DND-41 (cell line): Measurements from ENCODE around the gene BICC1.

Experiments used
- ATAC-seq: fragments of 200-7000 bp; cut with Tn5 transposase; 3 replicates; pipeline ENCODE4 v1.9.1; 2021; ENCODE audit warnings: low read depth; ENCODE audit not compliant: insufficient read depth
- DNase-seq: peaks from one replicate; pipeline ENCODE4 v3.0.0-alpha.2; 2020
- H2AFZ ChIP-seq: 2 replicates; pipeline ENCODE4 v1.6.0; 2012; ENCODE audit warnings: low read depth, low read length
- H3K27ac ChIP-seq: 2 replicates; pipeline ENCODE4 v1.5.1; 2012; ENCODE audit warnings: low read length, inconsistent platforms
- H3K27me3 ChIP-seq: fragments of 200-600 bp; sonication (generic); 2 replicates; pipeline ENCODE4 v1.6.0; 2012; ENCODE audit warnings: low read length, mild to moderate bottlenecking, inconsistent platforms; ENCODE audit not compliant: insufficient read depth, poor library complexity
- H3K36me3 ChIP-seq: 2 replicates; pipeline ENCODE4 v1.5.1; 2012; ENCODE audit warnings: low read length, inconsistent platforms; ENCODE audit not compliant: insufficient read depth
- H3K4me1 ChIP-seq: 2 replicates; pipeline ENCODE4 v1.5.1; 2012; ENCODE audit warnings: mild to moderate bottlenecking, low read length; ENCODE audit not compliant: insufficient read depth
- H3K4me2 ChIP-seq: 2 replicates; pipeline ENCODE4 v1.6.0; 2012; ENCODE audit warnings: mild to moderate bottlenecking, moderate library complexity, low read length, inconsistent platforms; ENCODE audit not compliant: insufficient read depth
- H3K4me3 ChIP-seq, 2 experiments: fragments of 200-600 bp in 1 of 2; shearing (Covaris generic) in 1 of 2; 2 replicates each; pipeline ENCODE4 v1.5.1; 2012 to 2016; ENCODE audit warnings: inconsistent platforms in 2 of 2, low read length in 2 of 2, mild to moderate bottlenecking in 2 of 2, low read depth in 1 of 2, moderate library complexity in 1 of 2
- H3K79me2 ChIP-seq: 2 replicates; pipeline ENCODE4 v1.6.0; 2012; ENCODE audit warnings: low read length, inconsistent platforms; ENCODE audit not compliant: insufficient read depth
- H3K9ac ChIP-seq: 2 replicates; pipeline ENCODE4 v1.6.0; 2012; ENCODE audit warnings: low read depth, mild to moderate bottlenecking, inconsistent platforms, low read length, moderate library complexity
- H3K9me3 ChIP-seq: 2 replicates; pipeline ENCODE4 v1.5.1; 2012; ENCODE audit warnings: low read length, moderate library complexity, mild to moderate bottlenecking, inconsistent platforms; ENCODE audit not compliant: insufficient read depth, severe bottlenecking
- H4K20me1 ChIP-seq: 2 replicates; pipeline ENCODE4 v1.6.0; 2012; ENCODE audit warnings: low read length; ENCODE audit not compliant: insufficient read depth
- CTCF ChIP-seq: IDR thresholded peaks from 2 replicates; pipeline ENCODE4 v1.5.1; 2012; ENCODE audit warnings: borderline replicate concordance, low read length, moderate library complexity, mild to moderate bottlenecking; ENCODE audit not compliant: poor library complexity, severe bottlenecking; ENCODE audit errors: extremely low read depth
- EZH2 ChIP-seq: IDR thresholded peaks from 3 replicates; pipeline ENCODE4 v1.6.1; 2012; ENCODE audit warnings: borderline replicate concordance, low read depth, mild to moderate bottlenecking, moderate library complexity, low read length, inconsistent platforms; ENCODE audit not compliant: severe bottlenecking

BICC1 gene

GRCh38 chr10:58577437-58577777, 64.7 kb downstream of the BICC1 start:
- no peak for DNase-seq
- no peak overlapping the region for H2AFZ ChIP-seq
- no peaks in the 10 kb centered on the region for H3K4me1 ChIP-seq
- H3K27me3 ChIP-seq: no peaks in the 10 kb centered on the region
- no peak overlapping the region for H3K4me3 ChIP-seq
- no peaks in the 10 kb centered on the region for H4K20me1 ChIP-seq
- H3K36me3 ChIP-seq: no peaks in the 10 kb centered on the region
- H3K9me3 ChIP-seq: no peaks in the 10 kb centered on the region
- no peak for ATAC-seq
- no peak overlapping the region for H3K9ac ChIP-seq
- no peaks in the 10 kb centered on the region for H3K79me2 ChIP-seq
- no peak overlapping the region for H3K4me2 ChIP-seq
- TF ChIP-seq CTCF (no peak), EZH2 (no peak)
- no peak overlapping the region for H3K27ac ChIP-seq

- no peak overlapping the region for H3K27ac ChIP-seq
- no peaks in the 10 kb centered on the region for H3K79me2 ChIP-seq
- H3K36me3 ChIP-seq: no peaks in the 10 kb centered on the region
- no peaks in the 10 kb centered on the region for H3K27me3 ChIP-seq
- H3K9me3 ChIP-seq: no peaks in the 10 kb centered on the region
- H3K4me1 ChIP-seq: no peaks in the 10 kb centered on the region
- H3K9ac ChIP-seq: no peak overlapping the region
- H4K20me1 ChIP-seq: no peaks in the 10 kb centered on the region
- no peak for TF ChIP-seq EZH2
- no peak for TF ChIP-seq CTCF
- H3K4me3 ChIP-seq: no peak overlapping the region
- no peak for ATAC-seq
- no peak overlapping the region for H3K4me2 ChIP-seq
- DNase-seq: no peak
- H2AFZ ChIP-seq: no peak overlapping the region
These were observed 65.7 kb downstream of the BICC1 start for GRCh38 chr10:58578366-58578765.

GRCh38 chr10:58579011-58579655, 66.5 kb downstream of the BICC1 start:
- Histone ChIP-seq H3K4me1 (no peaks in the 10 kb centered on the region), H3K27ac (no peak overlapping the region), H4K20me1 (no peaks in the 10 kb centered on the region), H2AFZ (no peak overlapping the region), H3K9ac (no peak overlapping the region), H3K79me2 (no peaks in the 10 kb centered on the region), H3K4me2 (no peak overlapping the region), H3K9me3 (no peaks in the 10 kb centered on the region), H3K36me3 (no peaks in the 10 kb centered on the region), H3K4me3 (no peak overlapping the region), H3K27me3 (no peaks in the 10 kb centered on the region)
- TF ChIP-seq CTCF (no peak), EZH2 (no peak)
- ATAC-seq (no peak), DNase-seq (no peak)

GRCh38 chr10:58582045-58582444, 69.4 kb downstream of the BICC1 start:
- H3K9ac ChIP-seq: no peak overlapping the region
- no peak overlapping the region for H3K4me3 ChIP-seq
- no peaks in the 10 kb centered on the region for H3K9me3 ChIP-seq
- H3K36me3 ChIP-seq: no peaks in the 10 kb centered on the region
- no peak overlapping the region for H3K27ac ChIP-seq
- H3K27me3 ChIP-seq: no peaks in the 10 kb centered on the region
- no peaks in the 10 kb centered on the region for H3K79me2 ChIP-seq
- ATAC-seq (no peak), DNase-seq (no peak)
- H3K4me2 ChIP-seq: no peak overlapping the region
- no peak for TF ChIP-seq CTCF
- TF ChIP-seq EZH2: no peak
- H3K4me1 ChIP-seq: no peaks in the 10 kb centered on the region
- no peaks in the 10 kb centered on the region for H4K20me1 ChIP-seq
- H2AFZ ChIP-seq: no peak overlapping the region
